ENCODE data around the gene CR1L. TPM values are rescaled to one million over a fixed set of nuclear protein-coding genes. Genes with fewer than 3 reads are reported as not detected.
"Not testable (repeated sequence)": the region's sequence is repeated elsewhere in the genome, so short reads cannot be mapped to it uniquely, and the experiment has no call there.

Gene CR1L
- total RNA-seq, 1 experiment from 2014 or later: not detected

DNA sequence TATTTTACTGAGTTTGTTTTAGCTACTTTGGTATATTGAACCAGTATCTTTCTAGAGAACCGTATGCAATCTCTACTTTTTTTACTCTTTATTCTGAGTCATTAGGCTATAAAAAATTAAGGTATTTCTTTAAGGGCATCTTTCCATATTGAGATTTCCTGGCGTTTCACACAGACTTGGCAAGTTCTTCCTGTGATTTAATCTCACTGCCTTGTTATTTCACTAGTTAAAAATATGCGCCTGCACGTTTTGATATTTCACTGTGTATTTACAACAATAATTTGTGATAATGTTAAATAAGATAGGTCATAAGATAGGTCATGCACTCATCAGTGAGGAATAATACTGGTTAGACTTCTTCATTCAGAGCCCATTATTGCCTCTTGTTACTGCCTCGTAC, 16.2 kb upstream of the CR1L start:
- ChIA-PET CTCF (no interaction called here), POLR2A (ENCODE audit: low non-redundant PET) (no interaction called here)
- intact Hi-C loops (cut with micrococcal nuclease; ENCODE audit: unreplicated experiment): no loop called here
- DNase-seq (ENCODE audit: low spot score): no peak
- Histone ChIP-seq H3K27ac (ENCODE audit: low read depth, low read length, poor library complexity, severe bottlenecking) (no peak overlapping the region), H3K36me3 (ENCODE audit: insufficient read depth, low read length, poor library complexity, severe bottlenecking) (no peaks in the 10 kb centered on the region), H3K4me1 (ENCODE audit: insufficient read depth, low read length, poor library complexity, severe bottlenecking) (no peaks in the 10 kb centered on the region), H3K27me3 (replicated peaks; ENCODE audit: insufficient read depth, low read depth, low read length, poor library complexity) (no peaks in the 10 kb centered on the region), H3K4me3 (ENCODE audit: low read depth, low read length, poor library complexity, severe bottlenecking) (no peak overlapping the region), H3K9me3 (ENCODE audit: low read depth, low read length, poor library complexity, severe bottlenecking) (no peaks in the 10 kb centered on the region)
- TF ChIP-seq, protein P1, sequence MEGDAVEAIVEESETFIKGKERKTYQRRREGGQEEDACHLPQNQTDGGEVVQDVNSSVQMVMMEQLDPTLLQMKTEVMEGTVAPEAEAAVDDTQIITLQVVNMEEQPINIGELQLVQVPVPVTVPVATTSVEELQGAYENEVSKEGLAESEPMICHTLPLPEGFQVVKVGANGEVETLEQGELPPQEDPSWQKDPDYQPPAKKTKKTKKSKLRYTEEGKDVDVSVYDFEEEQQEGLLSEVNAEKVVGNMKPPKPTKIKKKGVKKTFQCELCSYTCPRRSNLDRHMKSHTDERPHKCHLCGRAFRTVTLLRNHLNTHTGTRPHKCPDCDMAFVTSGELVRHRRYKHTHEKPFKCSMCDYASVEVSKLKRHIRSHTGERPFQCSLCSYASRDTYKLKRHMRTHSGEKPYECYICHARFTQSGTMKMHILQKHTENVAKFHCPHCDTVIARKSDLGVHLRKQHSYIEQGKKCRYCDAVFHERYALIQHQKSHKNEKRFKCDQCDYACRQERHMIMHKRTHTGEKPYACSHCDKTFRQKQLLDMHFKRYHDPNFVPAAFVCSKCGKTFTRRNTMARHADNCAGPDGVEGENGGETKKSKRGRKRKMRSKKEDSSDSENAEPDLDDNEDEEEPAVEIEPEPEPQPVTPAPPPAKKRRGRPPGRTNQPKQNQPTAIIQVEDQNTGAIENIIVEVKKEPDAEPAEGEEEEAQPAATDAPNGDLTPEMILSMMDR (conservative IDR thresholded peaks at IDR 0.05; ENCODE audit: low read depth, low read length): no peak
- no peak for TF ChIP-seq EZH2 (IDR thresholded peaks at IDR 0.05; ENCODE audit: borderline replicate concordance, low read depth, low read length, poor library complexity, severe bottlenecking)
- BruUV-seq (replicated peaks): no TSS peak

DNA sequence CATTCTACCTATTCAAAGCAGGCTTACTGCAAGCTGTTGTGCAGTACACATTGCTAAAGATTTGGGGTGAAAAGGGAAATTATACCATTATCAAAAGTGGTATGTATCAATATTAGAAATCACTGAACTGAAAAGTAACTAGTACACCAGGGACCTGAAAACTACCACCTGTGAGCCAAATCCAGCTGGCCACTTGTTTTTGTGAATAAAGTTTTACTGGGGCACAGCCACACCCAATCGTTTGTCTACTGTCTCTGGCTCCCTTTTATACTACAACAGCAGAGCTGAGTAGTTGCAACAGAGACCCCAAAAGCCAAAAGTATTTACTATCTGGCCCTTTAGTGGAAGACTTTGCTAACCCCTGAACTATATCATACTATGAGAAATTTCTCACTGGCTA, 13.8 kb upstream of the CR1L start:
- no peak for DNase-seq (ENCODE audit: low spot score)
- no peak overlapping the region for H3K27ac ChIP-seq (ENCODE audit: low read depth, low read length, poor library complexity, severe bottlenecking)
- H3K36me3 ChIP-seq (ENCODE audit: insufficient read depth, low read length, poor library complexity, severe bottlenecking): no peaks in the 10 kb centered on the region
- no peak for TF ChIP-seq EZH2 (IDR thresholded peaks at IDR 0.05; ENCODE audit: borderline replicate concordance, low read depth, low read length, poor library complexity, severe bottlenecking)
- TF ChIP-seq, protein P1 (conservative IDR thresholded peaks at IDR 0.05; ENCODE audit: low read depth, low read length): no peak
- H3K27me3 ChIP-seq (replicated peaks; ENCODE audit: insufficient read depth, low read depth, low read length, poor library complexity): no peaks in the 10 kb centered on the region
- no peaks in the 10 kb centered on the region for H3K4me1 ChIP-seq (ENCODE audit: insufficient read depth, low read length, poor library complexity, severe bottlenecking)
- H3K9me3 ChIP-seq (ENCODE audit: low read depth, low read length, poor library complexity, severe bottlenecking): no peaks in the 10 kb centered on the region
- POLR2A ChIA-PET (ENCODE audit: low non-redundant PET): no interaction called here
- CTCF ChIA-PET: no interaction called here
- BruUV-seq (replicated peaks): no TSS peak
- intact Hi-C loops (cut with micrococcal nuclease; ENCODE audit: unreplicated experiment): no loop called here
- no peak overlapping the region for H3K4me3 ChIP-seq (ENCODE audit: low read depth, low read length, poor library complexity, severe bottlenecking)

DNA sequence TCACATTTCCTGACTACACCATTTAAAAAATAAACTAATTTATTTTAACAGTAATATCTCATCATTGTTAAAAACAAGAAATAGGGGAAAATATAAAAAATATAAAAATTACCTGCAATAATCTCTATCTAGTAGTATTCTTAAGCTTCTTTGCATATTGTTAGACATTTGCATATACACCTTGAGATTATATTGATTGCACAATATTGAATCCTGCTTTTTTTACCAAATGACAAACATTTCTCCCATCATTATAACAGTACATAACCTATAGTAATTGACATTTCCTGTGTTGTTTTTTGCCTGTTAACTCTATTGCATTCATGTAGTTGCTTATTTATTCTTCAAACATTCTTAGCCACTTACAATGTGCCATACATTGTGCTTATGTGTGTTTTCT, 11.7 kb upstream of the CR1L start:
- no peak overlapping the region for H3K27ac ChIP-seq (ENCODE audit: low read depth, low read length, poor library complexity, severe bottlenecking)
- no peaks in the 10 kb centered on the region for H3K36me3 ChIP-seq (ENCODE audit: insufficient read depth, low read length, poor library complexity, severe bottlenecking)
- ChIA-PET CTCF (interaction anchor here (0.7 kb wide), 1 partner anchor 54 kb away, joined by 12 read pairs; no protein-coding TSS in a partner anchor), POLR2A (ENCODE audit: low non-redundant PET) (no interaction called here)
- DNase-seq (ENCODE audit: low spot score): no peak
- TF ChIP-seq, protein P1 (conservative IDR thresholded peaks at IDR 0.05; ENCODE audit: low read depth, low read length): no peak
- TF ChIP-seq EZH2 (IDR thresholded peaks at IDR 0.05; ENCODE audit: borderline replicate concordance, low read depth, low read length, poor library complexity, severe bottlenecking): no peak
- H3K27me3 ChIP-seq (replicated peaks; ENCODE audit: insufficient read depth, low read depth, low read length, poor library complexity): no peaks in the 10 kb centered on the region
- H3K4me3 ChIP-seq (ENCODE audit: low read depth, low read length, poor library complexity, severe bottlenecking): no peak overlapping the region
- BruUV-seq (replicated peaks): no TSS peak
- H3K4me1 ChIP-seq (ENCODE audit: insufficient read depth, low read length, poor library complexity, severe bottlenecking): no peaks in the 10 kb centered on the region
- H3K9me3 ChIP-seq (ENCODE audit: low read depth, low read length, poor library complexity, severe bottlenecking): no peaks in the 10 kb centered on the region
- intact Hi-C loops (cut with micrococcal nuclease; ENCODE audit: unreplicated experiment): no loop called here

DNA sequence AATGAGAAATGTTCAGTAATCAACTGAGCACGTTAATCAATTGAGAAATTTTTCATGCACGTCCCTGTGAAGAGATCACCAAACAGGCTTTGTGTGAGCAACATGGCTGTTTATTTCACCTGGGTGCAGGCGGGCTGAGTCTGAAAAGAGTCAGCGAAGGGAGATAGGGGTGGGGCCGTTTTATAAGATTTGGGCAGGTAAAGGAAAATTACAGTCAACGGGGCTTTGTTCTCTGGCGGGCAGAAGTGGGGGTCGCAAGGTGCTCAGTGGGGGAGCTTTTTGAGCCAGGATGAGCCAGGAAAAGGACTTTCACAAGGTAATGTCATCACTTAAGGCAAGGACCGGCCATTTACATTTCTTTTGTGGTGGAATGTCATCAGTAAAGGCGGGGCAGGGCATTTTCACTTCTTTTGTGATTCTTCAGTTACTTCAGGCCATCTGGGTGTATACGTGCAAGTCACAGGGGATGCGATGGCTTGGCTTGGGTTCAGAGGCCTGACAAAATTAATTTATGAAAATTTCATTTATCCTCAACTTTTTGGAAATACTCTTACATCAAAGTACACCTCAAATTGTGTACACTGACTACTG, 11.1 kb upstream of the CR1L start:
- CTCF ChIA-PET; H3K4me3 ChIP-seq (ENCODE audit: low read depth, low read length, poor library complexity, severe bottlenecking): not testable (repeated sequence)

DNA sequence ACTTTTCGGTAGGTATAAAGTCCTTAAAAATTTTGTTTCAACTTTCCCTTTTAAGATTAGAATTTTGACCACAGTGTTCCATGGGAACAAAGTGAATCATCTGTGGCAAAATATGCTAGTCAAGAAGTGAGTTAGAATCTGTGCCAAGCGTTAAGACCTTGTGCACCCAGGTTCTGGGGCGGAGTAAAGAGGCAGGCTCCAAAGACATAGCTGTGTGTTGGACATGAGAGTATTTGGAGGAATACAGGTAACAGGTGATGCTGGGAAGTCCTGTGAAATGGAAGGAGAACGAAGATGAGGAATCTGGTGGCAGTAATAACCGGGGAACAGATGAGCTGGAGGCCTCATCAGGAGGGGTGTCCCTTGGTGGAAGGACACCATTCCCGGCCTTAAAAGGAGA, 10.6 kb upstream of the CR1L start:
- H3K27ac ChIP-seq (ENCODE audit: low read depth, low read length, poor library complexity, severe bottlenecking); H3K36me3 ChIP-seq (ENCODE audit: insufficient read depth, low read length, poor library complexity, severe bottlenecking); intact Hi-C loops (cut with micrococcal nuclease; ENCODE audit: unreplicated experiment); DNase-seq (ENCODE audit: low spot score); H3K9me3 ChIP-seq (ENCODE audit: low read depth, low read length, poor library complexity, severe bottlenecking); CTCF ChIA-PET; H3K4me3 ChIP-seq (ENCODE audit: low read depth, low read length, poor library complexity, severe bottlenecking); H3K27me3 ChIP-seq (replicated peaks; ENCODE audit: insufficient read depth, low read depth, low read length, poor library complexity); H3K4me1 ChIP-seq (ENCODE audit: insufficient read depth, low read length, poor library complexity, severe bottlenecking); POLR2A ChIA-PET (ENCODE audit: low non-redundant PET); BruUV-seq (replicated peaks): not testable (repeated sequence)

More for the DNA sequence above, 11.1 kb upstream of the CR1L start:
- H3K27me3 ChIP-seq (replicated peaks; ENCODE audit: insufficient read depth, low read depth, low read length, poor library complexity); H3K9me3 ChIP-seq (ENCODE audit: low read depth, low read length, poor library complexity, severe bottlenecking); BruUV-seq (replicated peaks); intact Hi-C loops (cut with micrococcal nuclease; ENCODE audit: unreplicated experiment); DNase-seq (ENCODE audit: low spot score); H3K4me1 ChIP-seq (ENCODE audit: insufficient read depth, low read length, poor library complexity, severe bottlenecking); POLR2A ChIA-PET (ENCODE audit: low non-redundant PET); H3K27ac ChIP-seq (ENCODE audit: low read depth, low read length, poor library complexity, severe bottlenecking); H3K36me3 ChIP-seq (ENCODE audit: insufficient read depth, low read length, poor library complexity, severe bottlenecking): not testable (repeated sequence)

Data from A673 (cell line).